HEK293 (cell line): ENCODE data around the gene COL12A1.

Source experiments
- CTCF ChIA-PET: fragments of 350-600 bp; formaldehyde crosslinking; extraction: SDS; loops from one replicate; lab custom pipeline; 2021; ENCODE audit warnings: antibody characterized with exemption; lab: Yijun Ruan, JAX
- POLR2A ChIA-PET: fragments of 300-600 bp; formaldehyde crosslinking; extraction: SDS; loops from one replicate; lab custom pipeline; 2020; ENCODE audit warnings: antibody characterized with exemption, inconsistent platforms; lab: Yijun Ruan, JAX
- H3K27ac ChIP-seq: fragments of 200-500 bp; sonication (Bioruptor generic); 2 replicates; pipeline ENCODE4 v1.5.1; 2014; ENCODE audit warnings: low read depth, low read length, control low read depth, inconsistent platforms; ENCODE audit errors: extremely low read depth
- H3K36me3 ChIP-seq, 2 experiments: fragments of 200-500 bp in 1 of 2; sonication (Bioruptor generic) in 1 of 2; 1 replicate in 1 of 2; 2 replicates in 1 of 2; pipeline ENCODE4 v1.5.1; 2014 to 2017; ENCODE audit warnings: inconsistent platforms in 2 of 2, low read length in 2 of 2; ENCODE audit not compliant: control insufficient read depth in 2 of 2, insufficient read depth in 1 of 2
- H3K4me1 ChIP-seq: fragments of 200-500 bp; sonication (Bioruptor generic); 2 replicates; pipeline ENCODE4 v1.5.1; 2014; ENCODE audit warnings: mild to moderate bottlenecking, low read length, inconsistent platforms; ENCODE audit not compliant: control insufficient read depth, insufficient read depth
- H3K4me3 ChIP-seq: 2 replicates; pipeline ENCODE4 v1.5.1; 2011; ENCODE audit warnings: low read depth, mild to moderate bottlenecking, control low read depth, low read length, moderate library complexity
- H3K9me3 ChIP-seq: fragments of 200-500 bp; sonication (Bioruptor generic); 2 replicates; pipeline ENCODE4 v1.5.1; 2014; ENCODE audit warnings: low read depth, low read length, inconsistent platforms; ENCODE audit not compliant: control insufficient read depth, insufficient read depth
- FEZF1 ChIP-seq: fragments of 450-650 bp; formaldehyde crosslinking; IDR thresholded peaks from 2 replicates; pipeline ENCODE4 v1.5.1; 2016; ENCODE audit warnings: missing biosample characterization, missing genetic modification characterization
- GLI2 ChIP-seq: fragments of 450-650 bp; formaldehyde crosslinking; IDR thresholded peaks from 2 replicates; pipeline ENCODE4; 2017; ENCODE audit warnings: missing biosample characterization, missing genetic modification characterization, low read depth, borderline replicate concordance
- KLF1 ChIP-seq: fragments of 450-650 bp; formaldehyde crosslinking; IDR thresholded peaks from 2 replicates; pipeline ENCODE4 v1.5.1; 2016; ENCODE audit warnings: missing biosample characterization, missing genetic modification characterization
- PBX3 ChIP-seq: sonication (generic); formaldehyde crosslinking; IDR thresholded peaks from 2 replicates; pipeline ENCODE4 v1.8.1; 2022; ENCODE audit warnings: mild to moderate bottlenecking, moderate library complexity, missing genetic modification reagents
- PRDM2 ChIP-seq: fragments of 450-650 bp; formaldehyde crosslinking; IDR thresholded peaks from 2 replicates; pipeline ENCODE4 v1.5.1; 2016; ENCODE audit warnings: missing biosample characterization, missing genetic modification characterization, borderline replicate concordance
- SALL2 ChIP-seq: fragments of 450-650 bp; formaldehyde crosslinking; IDR thresholded peaks from 2 replicates; pipeline ENCODE4 v1.5.0; 2017; ENCODE audit warnings: missing biosample characterization, mild to moderate bottlenecking, missing genetic modification characterization, borderline replicate concordance
- ZNF10 ChIP-seq: fragments of 450-650 bp; formaldehyde crosslinking; IDR thresholded peaks from 2 replicates; pipeline ENCODE4 v1.5.1; 2017; ENCODE audit warnings: missing biosample characterization, missing genetic modification characterization
- ZNF140 ChIP-seq: fragments of 450-650 bp; formaldehyde crosslinking; IDR thresholded peaks from 2 replicates; pipeline ENCODE4 v1.5.1; 2016; ENCODE audit warnings: missing biosample characterization, missing genetic modification characterization
- ZNF148 ChIP-seq: fragments of 450-650 bp; formaldehyde crosslinking; IDR thresholded peaks from 2 replicates; pipeline ENCODE4 v1.5.0; 2017; ENCODE audit warnings: missing biosample characterization, missing genetic modification characterization, borderline replicate concordance
- ZNF292 ChIP-seq: fragments of 450-650 bp; formaldehyde crosslinking; IDR thresholded peaks from 2 replicates; pipeline ENCODE4 v1.5.1; 2016; ENCODE audit warnings: low read depth, missing biosample characterization, missing genetic modification characterization, borderline replicate concordance
- ZNF423 ChIP-seq: fragments of 450-650 bp; formaldehyde crosslinking; IDR thresholded peaks from 2 replicates; pipeline ENCODE4 v1.5.1; 2016; ENCODE audit warnings: missing biosample characterization, missing genetic modification characterization
- ZNF623 ChIP-seq: fragments of 450-650 bp; formaldehyde crosslinking; IDR thresholded peaks from 2 replicates; pipeline ENCODE4 v1.5.1; 2016; ENCODE audit warnings: missing biosample characterization, missing genetic modification characterization
- ZNF692 ChIP-seq: fragments of 450-650 bp; formaldehyde crosslinking; IDR thresholded peaks from 2 replicates; pipeline ENCODE4 v1.5.1; 2016; ENCODE audit warnings: missing biosample characterization, missing genetic modification characterization
- ZSCAN16 ChIP-seq: fragments of 450-650 bp; formaldehyde crosslinking; IDR thresholded peaks from 2 replicates; pipeline ENCODE4 v1.5.1; 2016; ENCODE audit warnings: missing biosample characterization, missing genetic modification characterization
- TF ChIP-seq, protein P1 (sequence below): fragments of 450-650 bp; formaldehyde crosslinking; IDR thresholded peaks from 2 replicates; pipeline ENCODE4 v1.5.1; 2016; ENCODE audit warnings: missing biosample characterization, missing genetic modification characterization

Gene COL12A1

GRCh38 chr6:75102301-75102700 lies 103.6 kb downstream of the COL12A1 start (continued):
- TF ChIP-seq, protein P1, sequence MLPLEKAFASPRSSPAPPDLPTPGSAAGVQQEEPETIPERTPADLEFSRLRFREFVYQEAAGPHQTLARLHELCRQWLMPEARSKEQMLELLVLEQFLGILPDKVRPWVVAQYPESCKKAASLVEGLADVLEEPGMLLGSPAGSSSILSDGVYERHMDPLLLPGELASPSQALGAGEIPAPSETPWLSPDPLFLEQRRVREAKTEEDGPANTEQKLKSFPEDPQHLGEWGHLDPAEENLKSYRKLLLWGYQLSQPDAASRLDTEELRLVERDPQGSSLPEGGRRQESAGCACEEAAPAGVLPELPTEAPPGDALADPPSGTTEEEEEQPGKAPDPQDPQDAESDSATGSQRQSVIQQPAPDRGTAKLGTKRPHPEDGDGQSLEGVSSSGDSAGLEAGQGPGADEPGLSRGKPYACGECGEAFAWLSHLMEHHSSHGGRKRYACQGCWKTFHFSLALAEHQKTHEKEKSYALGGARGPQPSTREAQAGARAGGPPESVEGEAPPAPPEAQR (tag by site-specific recombination) = no peak
- TF ChIP-seq ZSCAN16 (tag by site-specific recombination) (no peak), PRDM2 (no peak), FEZF1 (tag by site-specific recombination) (no peak), KLF1 (tag by site-specific recombination) (no peak), ZNF623 (tag by site-specific recombination) (no peak), ZNF140 (tag by site-specific recombination) (no peak), GLI2 (tag by site-specific recombination) (no peak), ZNF692 (tag by site-specific recombination) (no peak), ZNF10 (tag by site-specific recombination) (no peak), ZNF148 (tag by site-specific recombination) (no peak), SALL2 (tag by site-specific recombination) (no peak)

DNA sequence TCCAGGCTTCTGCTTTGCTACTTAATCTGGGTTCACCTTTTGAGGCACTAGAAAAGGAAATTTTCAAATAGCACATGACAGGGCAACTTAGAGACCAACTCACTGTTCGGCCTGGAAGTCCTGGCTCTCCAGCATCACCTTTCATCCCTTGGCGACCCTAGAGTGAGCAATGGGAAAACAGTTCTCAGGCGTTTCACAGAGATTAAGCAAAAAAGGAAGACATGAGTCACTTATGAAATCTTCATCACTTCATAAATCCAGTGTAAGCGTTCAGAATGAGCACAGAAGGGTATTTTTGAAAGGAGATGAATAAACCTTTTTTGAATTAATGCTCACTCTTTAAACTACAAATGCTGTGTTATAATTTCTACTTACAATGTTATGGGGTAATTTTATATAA lies 104.0 kb downstream of the COL12A1 start:
- no peak overlapping the region for H3K4me3 ChIP-seq
- POLR2A ChIA-PET = no interaction called here
- H3K36me3 ChIP-seq = no peaks in the 10 kb centered on the region
- peaks cover 10% of the 10 kb centered on the region for H3K4me1 ChIP-seq
- no peak for TF ChIP-seq ZNF423
- no peak for TF ChIP-seq ZNF292 (tag by site-specific recombination)
- no peak for TF ChIP-seq PBX3
- no peak for TF ChIP-seq ZNF10 (tag by site-specific recombination)
- CTCF ChIA-PET = no interaction called here
- H3K27ac ChIP-seq = no peak overlapping the region
- no peaks in the 10 kb centered on the region for H3K9me3 ChIP-seq
